ENCODE data around the gene PSMC1. TPM values are rescaled to one million over a fixed set of nuclear protein-coding genes. Genes with fewer than 3 reads are reported as not detected.

The PSMC1 gene
- total RNA-seq, 1 donor from 2014 or later = 169 TPM

- no peak for TF ChIP-seq CTCF (IDR thresholded peaks at IDR 0.05; ENCODE audit: insufficient read depth, low read length, poor library complexity, severe bottlenecking)
- no peak for DNase-seq (ENCODE audit: low read depth)
- Histone ChIP-seq H3K36me3 (ENCODE audit: control insufficient read depth, insufficient read depth, low read length) (peaks cover 2% of the 10 kb centered on the region), H3K27me3 (ENCODE audit: control insufficient read depth, insufficient read depth, low read length) (no peaks in the 10 kb centered on the region), H3K4me3 (ENCODE audit: low read depth, low read length) (no peak overlapping the region)
Measured at GRCh38 chr14:90287791-90288190, 31.4 kb downstream of the PSMC1 start.

GRCh38 chr14:90288651-90289355, 32.5 kb downstream of the PSMC1 start:
- TF ChIP-seq CTCF (IDR thresholded peaks at IDR 0.05; ENCODE audit: insufficient read depth, low read length, poor library complexity, severe bottlenecking) = no peak
- H3K36me3 ChIP-seq (ENCODE audit: control insufficient read depth, insufficient read depth, low read length) = peaks cover 2% of the 10 kb centered on the region
- no peak for DNase-seq (ENCODE audit: low read depth)
- no peaks in the 10 kb centered on the region for H3K27me3 ChIP-seq (ENCODE audit: control insufficient read depth, insufficient read depth, low read length)
- no peak overlapping the region for H3K4me3 ChIP-seq (ENCODE audit: low read depth, low read length)

- Histone ChIP-seq H3K27me3 (ENCODE audit: control insufficient read depth, insufficient read depth, low read length) (no peaks in the 10 kb centered on the region), H3K36me3 (ENCODE audit: control insufficient read depth, insufficient read depth, low read length) (peaks cover 2% of the 10 kb centered on the region), H3K4me3 (ENCODE audit: low read depth, low read length) (no peak overlapping the region)
- TF ChIP-seq CTCF (IDR thresholded peaks at IDR 0.05; ENCODE audit: insufficient read depth, low read length, poor library complexity, severe bottlenecking) = no peak
- no peak for DNase-seq (ENCODE audit: low read depth)
Measured at GRCh38 chr14:90290337-90291011, 34.1 kb downstream of the PSMC1 start.

- H3K4me3 ChIP-seq (ENCODE audit: low read depth, low read length) = no peak overlapping the region
- TF ChIP-seq CTCF (IDR thresholded peaks at IDR 0.05; ENCODE audit: insufficient read depth, low read length, poor library complexity, severe bottlenecking) = no peak
- no peaks in the 10 kb centered on the region for H3K27me3 ChIP-seq (ENCODE audit: control insufficient read depth, insufficient read depth, low read length)
- H3K36me3 ChIP-seq (ENCODE audit: control insufficient read depth, insufficient read depth, low read length) = peaks cover 2% of the 10 kb centered on the region
- DNase-seq (ENCODE audit: low read depth) = no peak
Measured at GRCh38 chr14:90291699-90292098, 35.3 kb downstream of the PSMC1 start.

- Histone ChIP-seq H3K36me3 (ENCODE audit: control insufficient read depth, insufficient read depth, low read length) (peaks cover 2% of the 10 kb centered on the region), H3K27me3 (ENCODE audit: control insufficient read depth, insufficient read depth, low read length) (no peaks in the 10 kb centered on the region), H3K4me3 (ENCODE audit: low read depth, low read length) (no peak overlapping the region)
- no peak for DNase-seq (ENCODE audit: low read depth)
- TF ChIP-seq CTCF (IDR thresholded peaks at IDR 0.05; ENCODE audit: insufficient read depth, low read length, poor library complexity, severe bottlenecking) = no peak
Measured at GRCh38 chr14:90293766-90294730, 37.7 kb downstream of the PSMC1 start.

Data from kidney epithelial cell (primary cell).